HG02759 (cell line): Measurements from ENCODE around the gene MGMT.

Experiments used
- ATAC-seq: cut with Tn5 transposase; IDR thresholded peaks from one replicate; pipeline ENCODE4 v1.9.1; 2021; ENCODE audit warnings: mild to moderate bottlenecking, moderate library complexity; ENCODE audit not compliant: unreplicated experiment

MGMT gene

DNA sequence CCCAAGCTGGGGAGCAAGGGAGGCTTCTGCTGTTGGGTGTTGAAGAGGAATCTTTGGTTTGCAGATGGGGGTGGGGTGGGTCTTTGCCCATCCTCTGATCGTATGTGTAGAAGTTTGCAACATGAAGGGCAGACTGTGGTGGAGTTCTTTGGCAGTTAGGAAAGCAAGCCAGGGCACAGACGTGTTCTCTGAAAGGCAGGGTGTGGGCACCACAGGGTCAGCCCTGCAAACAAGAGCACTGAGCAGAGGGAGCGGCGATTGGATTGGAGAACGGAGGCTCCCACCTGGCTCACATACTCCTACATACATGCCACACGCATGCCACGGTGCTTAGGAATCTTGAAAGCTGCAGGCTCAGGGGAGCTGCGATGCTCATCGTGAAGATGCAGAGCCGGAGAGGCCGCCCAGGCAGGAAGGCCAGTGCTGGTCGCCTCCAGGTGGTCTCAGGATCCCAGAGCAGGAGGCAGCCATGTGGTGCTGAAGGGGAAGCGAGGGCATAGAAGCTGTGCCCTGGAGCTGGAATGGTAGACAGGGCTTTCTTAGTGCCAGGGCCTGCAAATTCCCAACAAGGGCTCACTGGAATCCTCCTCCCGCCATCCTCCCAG lies 149.0 kb downstream of the MGMT start:
- no peak for ATAC-seq

DNA sequence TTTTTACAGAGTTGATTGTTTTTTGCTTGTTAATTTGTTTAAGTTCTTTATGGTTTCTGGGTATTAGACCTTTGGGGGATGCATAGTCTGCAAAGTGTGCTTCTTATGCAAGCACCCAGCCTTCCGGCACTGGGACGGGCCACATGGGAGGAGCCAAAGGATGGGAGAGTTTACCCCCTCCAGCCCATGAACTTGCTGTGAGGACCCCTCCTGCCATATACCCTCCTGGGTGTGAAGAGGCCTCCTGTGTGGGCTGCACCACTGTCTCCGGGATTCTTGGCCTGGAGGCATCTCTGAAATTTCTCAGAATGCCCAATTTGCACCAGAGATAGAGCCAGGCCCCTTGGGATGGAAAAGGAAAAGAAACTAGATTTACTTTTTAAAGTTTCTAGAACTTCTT lies 150.7 kb downstream of the MGMT start:
- ATAC-seq: no peak

- ATAC-seq: no peak
These were observed 154.0 kb downstream of the MGMT start for GRCh38 chr10:129621062-129621461.

GRCh38 chr10:129621693-129622092 lies 154.7 kb downstream of the MGMT start:
- no peak for ATAC-seq

GRCh38 chr10:129622291-129622690 lies 155.2 kb downstream of the MGMT start:
- ATAC-seq: no peak

DNA sequence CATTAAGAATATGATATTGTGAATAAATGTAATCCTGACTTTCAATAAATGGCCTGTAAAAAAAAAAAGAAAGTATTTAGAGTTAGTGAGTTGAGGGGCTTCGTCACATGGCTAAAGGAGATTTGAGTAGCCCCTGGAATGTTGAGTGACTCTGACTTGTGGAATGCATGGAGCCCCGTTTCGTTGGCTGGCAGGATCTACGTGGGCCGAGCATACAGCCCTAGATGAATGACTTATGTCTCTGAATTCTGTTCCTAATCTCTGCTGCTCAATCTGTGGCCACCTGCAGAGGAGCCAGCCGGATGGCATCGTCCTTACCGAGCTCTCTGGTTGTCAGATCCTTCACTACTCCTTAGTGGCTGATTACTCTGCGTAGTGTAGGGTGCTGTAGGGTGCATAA lies 155.7 kb downstream of the MGMT start:
- no peak for ATAC-seq

- ATAC-seq: no peak
These were observed 157.5 kb downstream of the MGMT start for GRCh38 chr10:129624526-129624925.

- ATAC-seq: no peak
These were observed 159.3 kb downstream of the MGMT start for GRCh38 chr10:129626309-129626708.

DNA sequence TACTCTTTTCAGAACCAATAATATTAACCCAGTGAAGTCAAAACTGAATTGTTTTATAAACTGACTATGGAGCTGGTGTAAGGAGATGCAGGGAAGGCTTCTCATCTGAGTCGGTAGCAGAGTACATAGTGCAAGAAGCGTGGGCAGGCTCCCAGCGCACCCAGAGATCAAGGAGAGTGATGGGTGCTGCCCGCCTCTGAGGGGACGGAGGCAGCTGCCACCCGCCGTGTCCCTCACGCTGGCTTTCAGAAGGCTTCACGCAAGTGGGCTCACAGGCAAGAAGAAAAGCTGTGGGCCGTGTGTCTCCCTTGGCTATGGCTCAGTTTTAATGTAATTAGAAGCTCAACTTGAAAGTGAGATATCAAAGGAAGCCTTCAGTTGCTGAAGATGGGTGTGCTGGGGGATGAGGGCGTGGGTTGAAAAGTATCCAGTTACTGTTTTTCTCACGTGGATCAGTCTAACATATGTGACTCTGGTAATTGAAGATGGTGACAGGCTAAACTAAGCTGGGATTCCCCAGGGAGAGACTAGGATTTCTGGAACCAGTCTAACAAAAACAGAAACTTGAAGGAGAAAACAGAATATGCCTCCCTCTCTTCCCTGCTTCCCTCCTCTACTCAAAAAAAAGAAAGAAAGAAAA lies 159.9 kb downstream of the MGMT start:
- ATAC-seq: no peak

DNA sequence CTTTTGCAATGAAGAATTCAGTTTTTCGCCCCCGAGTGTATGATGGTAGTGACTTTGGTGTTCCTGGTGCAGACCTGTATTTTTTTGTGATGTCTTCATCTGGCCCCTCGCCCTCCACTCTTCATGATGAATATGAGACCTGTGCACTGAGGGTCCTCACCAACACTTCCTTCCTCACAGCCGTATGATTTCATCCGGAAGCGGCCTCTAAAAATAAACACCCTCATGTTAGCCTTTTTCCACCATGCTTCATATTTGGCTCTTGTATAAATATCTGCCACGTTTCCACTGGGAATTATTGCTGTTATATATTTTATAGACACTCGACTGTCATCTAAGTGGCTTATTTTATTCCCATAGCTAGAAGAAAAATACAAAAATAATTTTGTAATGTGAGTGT lies 160.4 kb downstream of the MGMT start:
- no peak for ATAC-seq

GRCh38 chr10:129628823-129629222 lies 161.8 kb downstream of the MGMT start:
- ATAC-seq: no peak

GRCh38 chr10:129629911-129630310 lies 162.9 kb downstream of the MGMT start:
- no peak for ATAC-seq

DNA sequence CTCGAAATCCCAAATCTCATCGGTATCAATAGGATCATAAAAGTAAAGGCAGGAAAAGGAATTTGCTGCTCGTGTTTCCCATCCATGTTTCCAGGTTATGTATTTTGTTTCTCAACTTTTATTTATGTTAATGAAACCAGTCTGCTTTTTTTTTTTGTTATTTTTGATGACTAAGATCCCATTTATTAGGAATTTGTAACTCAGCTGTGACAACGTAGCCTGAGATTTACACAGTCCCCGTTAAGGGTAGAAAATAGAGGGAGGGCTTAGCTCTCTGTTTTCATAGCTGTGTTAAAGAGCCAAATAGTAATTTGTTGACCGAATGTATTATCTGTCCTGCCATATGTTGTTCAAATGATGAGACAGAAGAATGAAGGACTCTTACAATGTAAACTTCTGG lies 164.0 kb downstream of the MGMT start:
- no peak for ATAC-seq

- no peak for ATAC-seq
These were observed 165.0 kb downstream of the MGMT start for GRCh38 chr10:129631870-129632623.

DNA sequence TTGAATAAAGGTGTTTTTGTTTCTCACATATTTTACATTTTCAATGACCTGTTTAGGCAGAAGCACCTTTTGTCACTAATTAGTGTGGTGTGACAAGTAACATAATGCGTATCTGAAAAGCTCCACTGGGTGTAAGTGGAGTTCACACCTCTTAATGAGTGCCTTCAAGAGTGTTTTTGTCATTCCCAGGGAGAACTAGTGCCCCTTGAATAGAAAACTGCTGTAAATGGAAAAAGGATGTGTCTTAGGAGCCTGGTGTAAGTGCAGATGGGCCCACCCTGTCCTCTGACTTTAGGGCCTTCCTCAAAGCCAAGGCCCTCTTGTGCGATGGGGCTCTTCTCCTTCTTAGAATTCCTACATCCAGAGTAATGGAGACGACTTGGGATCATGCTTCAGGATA lies 170.0 kb downstream of the MGMT start:
- ATAC-seq: no peak

- no peak for ATAC-seq
These were observed 170.8 kb downstream of the MGMT start for GRCh38 chr10:129637846-129638245.

- ATAC-seq: no peak
These were observed 174.3 kb downstream of the MGMT start for GRCh38 chr10:129641351-129641750.

DNA sequence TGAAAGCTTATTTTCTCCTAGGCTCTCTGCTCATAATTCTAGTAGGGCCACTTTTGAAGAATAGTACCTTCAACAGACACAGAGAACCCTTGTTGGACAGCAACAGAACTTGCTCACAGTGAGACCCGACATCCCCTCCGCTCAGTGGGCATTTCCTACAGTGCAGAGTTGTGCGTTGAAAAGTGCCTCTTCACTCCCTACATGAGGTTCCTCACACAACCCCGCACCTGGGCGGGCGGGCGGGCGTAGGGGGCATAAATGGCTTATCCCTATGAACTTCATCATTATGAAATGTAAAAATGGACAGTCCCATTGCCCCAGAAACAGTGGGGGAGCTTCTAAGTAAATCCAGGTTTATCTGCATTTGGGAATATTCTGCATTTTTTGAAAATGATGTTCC lies 174.9 kb downstream of the MGMT start:
- ATAC-seq: no peak

DNA sequence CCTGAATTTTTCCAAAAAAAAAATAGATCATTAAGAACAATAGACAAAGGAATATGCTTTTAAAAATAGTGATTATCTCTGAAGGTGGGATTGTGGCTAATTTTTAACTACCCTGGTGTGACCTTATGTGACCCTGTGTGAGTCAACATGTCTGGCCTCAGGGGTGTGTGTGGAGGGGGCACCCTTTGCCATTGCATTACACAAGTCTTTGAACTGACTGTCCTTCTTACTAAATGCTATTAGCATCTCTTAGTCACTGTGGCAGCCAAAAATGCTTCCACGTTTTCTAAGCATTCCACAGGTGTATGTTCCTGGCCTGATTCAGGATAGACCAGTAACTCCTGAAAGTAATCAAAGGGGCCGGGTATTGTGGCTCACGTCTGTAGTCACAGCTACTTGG lies 175.4 kb downstream of the MGMT start:
- ATAC-seq: no peak

GRCh38 chr10:129643266-129643665 lies 176.2 kb downstream of the MGMT start:
- no peak for ATAC-seq

GRCh38 chr10:129645487-129645886 lies 178.4 kb downstream of the MGMT start:
- no peak for ATAC-seq

DNA sequence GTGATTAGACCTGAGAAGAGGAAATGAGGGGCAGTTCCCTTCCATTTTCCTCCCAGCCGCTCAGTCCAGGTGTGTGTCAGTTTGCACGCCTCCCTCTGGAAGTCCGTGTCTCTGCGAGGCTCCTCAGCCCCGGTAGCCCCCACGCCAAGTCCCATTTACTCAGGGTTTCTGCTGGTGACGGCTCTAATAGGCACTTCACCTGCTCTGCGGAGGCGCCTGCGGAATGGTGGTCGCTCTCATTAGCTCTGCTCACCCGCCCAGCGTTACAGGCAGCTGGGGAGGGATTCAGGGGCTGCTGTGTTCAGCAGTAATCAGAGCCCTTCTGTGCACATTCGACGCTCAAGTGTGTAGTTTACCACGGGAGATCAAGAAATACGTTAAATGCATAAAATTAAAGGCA lies 179.9 kb downstream of the MGMT start:
- no peak for ATAC-seq
